IMR-90 (cell line): Measurements from ENCODE around the gene LIN37. TPM values are rescaled to one million over a fixed set of nuclear protein-coding genes. Genes with fewer than 3 reads are reported as not detected.

Experiments
- polyA plus RNA-seq, 3 experiments: library from polyadenylated mRNA; depleted of rRNA; stranded (reverse); fragments of >200 nt; gene quantifications; 2 replicates each; pipeline ENCODE4 v1.2.3, GENCODE V29; 2012; ENCODE audit warnings: low replicate concordance in 1 of 3
- total RNA-seq: library from RNA; depleted of rRNA; stranded (reverse); fragments of >200 nt; gene quantifications from 2 replicates; pipeline ENCODE4 v1.2.3, GENCODE V29; 2012
- TF ChIP-seq, protein P1 (sequence below): conservative IDR thresholded peaks from 2 replicates; pipeline ENCODE4 v1.5.1; 2012; ENCODE audit warnings: mild to moderate bottlenecking, low read depth, low read length, improper control_type of control experiment

Gene LIN37
- total and polyA plus RNA-seq, 2 of the 4 experiments (the other 2 are of a cell fraction) = 12.7 to 23.1 TPM

DNA sequence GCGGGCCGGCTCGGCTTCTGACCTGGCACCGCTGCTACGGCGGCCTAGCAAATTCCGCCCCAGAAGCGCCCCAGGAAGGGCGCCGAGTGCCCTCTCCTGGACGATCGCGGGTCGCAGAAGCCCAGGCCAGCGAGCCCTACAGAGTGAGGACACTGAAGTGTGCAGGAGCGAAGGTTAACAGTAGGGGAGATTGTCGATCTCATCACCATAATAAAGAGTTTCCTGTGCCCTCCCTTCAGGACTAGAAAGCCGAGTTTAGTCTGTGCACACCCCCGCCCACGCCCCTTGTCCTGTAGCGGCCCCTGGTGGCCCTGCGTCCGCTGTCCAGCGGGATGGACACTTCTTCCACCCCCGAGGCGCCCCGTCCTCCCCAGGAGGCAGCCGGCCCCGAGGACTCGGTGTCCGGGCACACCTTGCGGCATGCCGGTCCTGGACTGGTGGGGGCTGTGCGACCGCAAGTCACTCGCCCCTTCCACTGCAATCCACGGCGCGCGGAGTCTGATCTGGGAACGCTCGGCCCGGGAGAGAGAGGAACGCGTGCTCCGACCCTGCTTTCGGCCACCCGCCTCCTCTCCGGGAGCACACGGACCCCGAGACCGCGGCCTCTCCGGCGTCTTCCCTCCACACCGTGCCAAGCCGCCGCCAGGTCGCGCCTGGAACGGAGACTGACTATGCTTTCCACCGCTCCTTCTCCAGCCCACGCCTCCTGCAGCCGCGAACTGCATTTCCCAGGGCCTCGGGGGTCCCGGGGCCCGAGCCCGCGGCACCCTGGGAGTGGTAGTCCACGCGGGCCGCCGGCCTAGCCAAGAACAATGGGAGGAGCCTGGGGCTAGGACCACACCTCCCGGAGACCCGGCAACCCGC is 31.3 kb upstream of the LIN37 start (continued):
- TF ChIP-seq, protein P1, sequence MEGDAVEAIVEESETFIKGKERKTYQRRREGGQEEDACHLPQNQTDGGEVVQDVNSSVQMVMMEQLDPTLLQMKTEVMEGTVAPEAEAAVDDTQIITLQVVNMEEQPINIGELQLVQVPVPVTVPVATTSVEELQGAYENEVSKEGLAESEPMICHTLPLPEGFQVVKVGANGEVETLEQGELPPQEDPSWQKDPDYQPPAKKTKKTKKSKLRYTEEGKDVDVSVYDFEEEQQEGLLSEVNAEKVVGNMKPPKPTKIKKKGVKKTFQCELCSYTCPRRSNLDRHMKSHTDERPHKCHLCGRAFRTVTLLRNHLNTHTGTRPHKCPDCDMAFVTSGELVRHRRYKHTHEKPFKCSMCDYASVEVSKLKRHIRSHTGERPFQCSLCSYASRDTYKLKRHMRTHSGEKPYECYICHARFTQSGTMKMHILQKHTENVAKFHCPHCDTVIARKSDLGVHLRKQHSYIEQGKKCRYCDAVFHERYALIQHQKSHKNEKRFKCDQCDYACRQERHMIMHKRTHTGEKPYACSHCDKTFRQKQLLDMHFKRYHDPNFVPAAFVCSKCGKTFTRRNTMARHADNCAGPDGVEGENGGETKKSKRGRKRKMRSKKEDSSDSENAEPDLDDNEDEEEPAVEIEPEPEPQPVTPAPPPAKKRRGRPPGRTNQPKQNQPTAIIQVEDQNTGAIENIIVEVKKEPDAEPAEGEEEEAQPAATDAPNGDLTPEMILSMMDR = peak; percentile 81
